ENCODE measurements around the gene ASB6.

GRCh38 chr9:129628709-129629108 lies 13.2 kb downstream of the ASB6 start:
- no peak for TF ChIP-seq CTCF (conservative IDR thresholded peaks at IDR 0.05; ENCODE audit: low read length)
- no peak for TF ChIP-seq EZH2phosphoT487 (IDR thresholded peaks at IDR 0.05; ENCODE audit: borderline replicate concordance, low read depth, low read length)
